DMS 273 treated with DMSO at 0.1 percent for 48 hours (cell line): ENCODE data around the gene IGSF8.

ENCODE experiments used
- DNase-seq: peaks from one replicate; lab custom pipeline; 2025; lab: John Stamatoyannopoulos, UW

IGSF8 gene, protein sequence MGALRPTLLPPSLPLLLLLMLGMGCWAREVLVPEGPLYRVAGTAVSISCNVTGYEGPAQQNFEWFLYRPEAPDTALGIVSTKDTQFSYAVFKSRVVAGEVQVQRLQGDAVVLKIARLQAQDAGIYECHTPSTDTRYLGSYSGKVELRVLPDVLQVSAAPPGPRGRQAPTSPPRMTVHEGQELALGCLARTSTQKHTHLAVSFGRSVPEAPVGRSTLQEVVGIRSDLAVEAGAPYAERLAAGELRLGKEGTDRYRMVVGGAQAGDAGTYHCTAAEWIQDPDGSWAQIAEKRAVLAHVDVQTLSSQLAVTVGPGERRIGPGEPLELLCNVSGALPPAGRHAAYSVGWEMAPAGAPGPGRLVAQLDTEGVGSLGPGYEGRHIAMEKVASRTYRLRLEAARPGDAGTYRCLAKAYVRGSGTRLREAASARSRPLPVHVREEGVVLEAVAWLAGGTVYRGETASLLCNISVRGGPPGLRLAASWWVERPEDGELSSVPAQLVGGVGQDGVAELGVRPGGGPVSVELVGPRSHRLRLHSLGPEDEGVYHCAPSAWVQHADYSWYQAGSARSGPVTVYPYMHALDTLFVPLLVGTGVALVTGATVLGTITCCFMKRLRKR

GRCh38 chr1:160097911-160098851, at the start of gene IGSF8:
Gene IGSF8 (minus strand): TSS chr1:160098619. CDS start chr1:160098472, 147 bp downstream.
- peak; percentile 63 for DNase-seq

- DNase-seq = no peak
Measured at GRCh38 chr1:160148121-160148520, 49.7 kb upstream of the IGSF8 start.

DNA sequence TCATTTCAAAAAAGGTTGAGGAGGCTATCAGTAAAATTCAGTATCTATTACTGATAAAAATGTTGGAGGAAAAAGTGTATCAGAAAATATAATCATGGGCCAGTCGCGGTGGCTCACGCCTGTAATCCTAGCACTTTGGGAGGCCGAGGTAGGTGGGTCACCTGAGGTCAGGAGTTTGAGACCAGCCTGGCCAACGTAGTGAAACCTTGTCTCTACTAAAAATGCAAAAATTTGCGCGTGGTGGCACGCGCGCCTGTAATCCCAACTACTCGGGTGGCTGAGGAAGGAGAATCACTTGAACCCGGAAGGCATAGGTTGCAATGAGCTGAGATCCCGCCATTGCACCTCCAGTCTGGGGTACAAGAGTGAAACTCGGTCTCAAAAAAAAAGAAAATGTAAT, 47.7 kb upstream of the IGSF8 start:
- DNase-seq = no peak

- DNase-seq = peak; percentile 21
Measured at GRCh38 chr1:160144921-160145320, 46.5 kb upstream of the IGSF8 start.

- DNase-seq = no peak
Measured at GRCh38 chr1:160143695-160144094, 45.3 kb upstream of the IGSF8 start.

DNA sequence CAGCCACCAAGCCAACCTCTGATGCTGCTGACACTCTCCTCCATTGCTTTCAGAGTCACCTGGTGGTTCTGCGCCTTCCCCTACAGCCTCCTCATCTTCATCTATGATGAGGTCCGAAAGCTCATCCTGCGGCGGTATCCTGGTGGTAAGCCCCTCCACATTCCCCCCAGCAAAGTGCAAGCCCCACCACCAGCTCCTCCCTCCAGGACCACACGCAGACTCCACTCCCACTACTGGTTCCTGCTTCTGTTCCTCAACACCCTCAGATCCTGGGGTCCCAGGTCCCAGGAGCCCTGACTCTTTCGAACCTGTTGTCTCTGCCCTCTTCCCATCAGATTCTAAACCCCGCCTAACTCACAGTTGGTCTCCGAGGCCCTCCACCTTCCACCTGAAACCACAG, 41.4 kb upstream of the IGSF8 start:
- no peak for DNase-seq

DNA sequence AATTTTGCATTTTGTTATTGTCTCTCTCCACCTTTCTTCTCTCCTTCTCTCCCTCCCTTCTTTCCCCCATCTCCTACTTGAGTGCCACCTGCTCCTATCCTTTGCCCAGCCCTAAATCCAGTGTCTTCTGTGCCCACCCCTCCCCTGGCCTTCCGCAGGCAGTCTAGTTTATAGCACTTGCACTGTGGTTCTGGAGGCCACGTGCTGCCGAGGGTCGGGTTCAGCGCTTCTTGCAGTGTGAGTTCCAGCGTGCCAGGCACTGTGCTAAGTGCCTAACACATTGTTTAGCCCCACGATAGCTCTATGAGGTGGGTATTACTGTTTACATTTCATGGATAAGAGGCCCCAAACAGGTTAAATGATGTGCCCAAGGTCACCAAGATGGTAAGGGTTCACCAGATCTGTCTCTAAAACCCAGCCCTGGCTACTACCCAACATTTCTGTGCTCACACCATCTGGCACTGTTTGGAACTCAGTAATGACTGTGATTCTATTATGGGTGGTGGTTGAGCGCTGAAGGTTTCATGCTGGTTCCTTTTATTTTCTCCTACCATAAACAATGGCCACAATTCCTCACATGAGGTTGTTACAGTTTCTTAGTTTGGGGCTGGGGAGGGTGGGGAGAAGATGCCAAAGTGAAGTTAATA, 38.9 kb upstream of the IGSF8 start:
- DNase-seq = peak; percentile 66

- no peak for DNase-seq
Measured at GRCh38 chr1:160136926-160137200, 38.4 kb upstream of the IGSF8 start.

- DNase-seq = no peak
Measured at GRCh38 chr1:160136121-160136925, 37.9 kb upstream of the IGSF8 start.

- no peak for DNase-seq
Measured at GRCh38 chr1:160134791-160135572, 36.6 kb upstream of the IGSF8 start.

GRCh38 chr1:160133990-160134770, 35.8 kb upstream of the IGSF8 start:
- no peak for DNase-seq

DNA sequence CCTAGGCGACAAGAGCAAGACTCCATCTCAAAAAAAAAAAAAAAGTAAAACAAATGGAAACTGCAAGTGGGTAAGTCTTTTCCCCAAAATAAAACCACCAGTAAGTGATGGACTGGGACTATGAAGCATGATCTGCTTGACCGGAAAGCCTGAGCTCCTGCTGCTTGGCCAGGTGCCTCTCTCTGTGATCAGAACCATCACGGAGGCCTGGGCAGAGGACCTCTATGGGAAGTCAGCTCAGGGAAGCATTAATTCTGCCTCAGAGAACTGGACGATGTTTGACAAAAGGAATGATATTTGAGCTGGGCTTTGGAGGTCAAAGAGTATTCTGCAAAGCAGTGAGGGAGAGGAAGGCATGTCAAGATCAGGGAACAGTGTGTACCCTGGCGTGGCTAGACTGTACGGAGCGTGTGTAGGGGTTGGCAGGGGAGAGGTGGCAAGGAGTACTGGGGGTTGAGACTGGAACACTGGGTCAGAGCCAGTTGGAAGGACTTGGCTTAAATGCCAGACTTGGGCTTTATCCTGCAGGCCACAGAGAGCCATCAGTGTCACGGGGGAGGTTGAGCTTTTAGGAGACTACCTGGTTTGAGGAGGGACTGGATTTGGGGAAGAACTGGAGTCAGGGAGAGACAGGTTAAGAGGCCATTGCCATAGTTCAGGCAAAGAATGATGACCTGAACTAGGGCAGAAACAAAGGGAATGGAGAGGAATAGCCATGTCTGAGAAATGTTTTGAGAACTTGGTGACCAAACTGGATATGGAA, 33.6 kb upstream of the IGSF8 start:
- DNase-seq = no peak

- DNase-seq = no peak
Measured at GRCh38 chr1:160130939-160131338, 32.5 kb upstream of the IGSF8 start.

GRCh38 chr1:160130486-160130885, 32.1 kb upstream of the IGSF8 start:
- DNase-seq = no peak

- no peak for DNase-seq
Measured at GRCh38 chr1:160129966-160130365, 31.5 kb upstream of the IGSF8 start.

GRCh38 chr1:160129558-160129957, 31.1 kb upstream of the IGSF8 start:
- no peak for DNase-seq

- no peak for DNase-seq
Measured at GRCh38 chr1:160129046-160129445, 30.6 kb upstream of the IGSF8 start.

DNA sequence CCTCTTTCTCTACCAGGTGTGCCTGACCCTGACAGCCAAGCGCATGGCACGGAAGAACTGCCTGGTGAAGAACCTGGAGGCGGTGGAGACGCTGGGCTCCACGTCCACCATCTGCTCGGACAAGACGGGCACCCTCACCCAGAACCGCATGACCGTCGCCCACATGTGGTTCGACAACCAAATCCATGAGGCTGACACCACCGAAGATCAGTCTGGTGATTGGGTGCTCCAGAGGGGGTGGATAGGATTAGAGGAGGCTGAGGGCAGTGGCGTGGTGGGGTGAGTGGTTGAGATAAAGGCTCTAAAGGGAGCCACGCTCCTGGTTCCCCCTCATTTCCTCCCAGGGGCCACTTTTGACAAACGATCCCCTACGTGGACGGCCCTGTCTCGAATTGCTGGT, 30.2 kb upstream of the IGSF8 start:
- no peak for DNase-seq
